ENCODE measurements around the gene HIRA.

The HIRA gene

DNA sequence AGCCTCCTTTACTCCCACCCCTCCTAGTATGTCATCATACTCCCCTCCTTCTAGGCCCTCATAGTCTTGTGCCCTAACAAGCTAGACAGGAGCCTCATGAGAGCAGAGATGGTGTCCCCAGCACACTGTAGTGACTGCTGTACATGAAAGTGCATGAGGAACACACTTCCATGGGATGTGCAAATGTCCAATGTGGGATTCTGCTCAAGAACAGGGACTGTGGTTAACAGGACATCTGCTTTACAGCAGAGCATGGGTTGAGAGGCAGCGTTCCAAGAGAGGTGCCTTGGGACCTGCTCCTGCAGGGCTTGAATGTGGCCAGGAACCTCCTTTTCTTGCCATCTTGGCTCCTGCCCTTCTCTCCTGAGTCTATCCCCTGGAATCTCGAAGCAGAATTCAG, 45.3 kb downstream of the HIRA start:
- H3K9ac ChIP-seq (ENCODE audit: low read length) = no peak overlapping the region
- no peak overlapping the region for H4K8ac ChIP-seq (ENCODE audit: low read depth, low read length)
- no peak overlapping the region for H2BK120ac ChIP-seq (ENCODE audit: low read depth, low read length)
- no peak overlapping the region for H3K18ac ChIP-seq (ENCODE audit: low read length)
- no peak overlapping the region for H3K23ac ChIP-seq (ENCODE audit: low read length)
- WGBS (ENCODE audit: extremely low coverage, insufficient coverage, low lambda C conversion rate) = no CpG with 5 or more reads among the region's 2 CpGs
- H3K56ac ChIP-seq (ENCODE audit: low read length) = no peak overlapping the region
- H2AK5ac ChIP-seq (ENCODE audit: low read length) = no peak overlapping the region
- no peak overlapping the region for H4K5ac ChIP-seq (ENCODE audit: low read length)
- no peaks in the 10 kb centered on the region for H3K79me2 ChIP-seq (ENCODE audit: control insufficient read depth, insufficient read depth, low read length)
- no peak overlapping the region for H2BK15ac ChIP-seq (replicated peaks; ENCODE audit: low read depth)
- no peak overlapping the region for H3K4me3 ChIP-seq (ENCODE audit: low read length)
- no peak overlapping the region for H3K4ac ChIP-seq (ENCODE audit: low read depth, low read length)
- H3K27me3 ChIP-seq (ENCODE audit: insufficient read depth, low read length, poor library complexity) = no peaks in the 10 kb centered on the region
- H3K36me3 ChIP-seq (ENCODE audit: control insufficient read depth, insufficient read depth, low read length) = peaks cover 19% of the 10 kb centered on the region
- no peaks in the 10 kb centered on the region for H3K4me1 ChIP-seq (ENCODE audit: control insufficient read depth, low read depth, low read length)
- DNase-seq = no peak
- no peak overlapping the region for H3K4me2 ChIP-seq (ENCODE audit: low read length)
- H3K27ac ChIP-seq (ENCODE audit: low read depth, low read length) = no peak overlapping the region
- no peaks in the 10 kb centered on the region for H3K79me1 ChIP-seq (ENCODE audit: low read length)
- H2BK5ac ChIP-seq (ENCODE audit: low read length) = no peak overlapping the region

DNA sequence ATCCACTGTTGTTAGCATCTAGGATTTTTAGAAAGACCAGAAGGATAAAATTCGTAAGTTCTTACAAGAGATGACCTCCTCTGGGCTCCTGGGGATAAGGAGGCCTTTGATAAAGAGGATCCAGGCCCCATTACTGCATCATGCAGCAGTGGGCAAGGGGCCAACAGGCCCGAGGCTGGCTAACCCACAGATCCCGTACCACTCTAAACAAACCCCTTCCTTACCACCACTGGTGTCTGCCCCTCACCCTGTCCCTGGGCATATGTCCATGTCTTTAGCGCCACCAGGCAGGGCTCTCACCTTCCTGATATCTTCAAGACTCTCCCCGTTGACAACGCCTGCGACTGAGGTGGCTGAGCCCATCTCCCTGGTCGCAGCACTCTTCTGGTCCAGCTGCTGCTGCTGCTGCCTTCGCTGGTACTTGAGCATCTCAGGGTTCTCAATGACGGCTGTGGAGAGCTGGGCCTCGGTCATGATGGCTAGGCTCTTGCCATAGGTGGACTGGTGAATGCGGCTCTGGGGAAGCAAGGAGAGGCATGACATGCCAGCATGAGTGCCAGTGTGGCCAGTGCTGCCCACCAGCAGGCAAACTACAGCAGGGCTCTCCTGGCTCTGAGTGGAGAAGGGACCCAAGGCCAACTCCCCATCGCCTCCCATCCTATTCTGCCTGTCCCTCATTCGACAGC, 46.2 kb downstream of the HIRA start:
- no peaks in the 10 kb centered on the region for H3K4me1 ChIP-seq (ENCODE audit: control insufficient read depth, low read depth, low read length)
- peaks cover 19% of the 10 kb centered on the region for H3K36me3 ChIP-seq (ENCODE audit: control insufficient read depth, insufficient read depth, low read length)
- WGBS (ENCODE audit: extremely low coverage, insufficient coverage, low lambda C conversion rate) = no CpG with 5 or more reads among the region's 14 CpGs

DNA sequence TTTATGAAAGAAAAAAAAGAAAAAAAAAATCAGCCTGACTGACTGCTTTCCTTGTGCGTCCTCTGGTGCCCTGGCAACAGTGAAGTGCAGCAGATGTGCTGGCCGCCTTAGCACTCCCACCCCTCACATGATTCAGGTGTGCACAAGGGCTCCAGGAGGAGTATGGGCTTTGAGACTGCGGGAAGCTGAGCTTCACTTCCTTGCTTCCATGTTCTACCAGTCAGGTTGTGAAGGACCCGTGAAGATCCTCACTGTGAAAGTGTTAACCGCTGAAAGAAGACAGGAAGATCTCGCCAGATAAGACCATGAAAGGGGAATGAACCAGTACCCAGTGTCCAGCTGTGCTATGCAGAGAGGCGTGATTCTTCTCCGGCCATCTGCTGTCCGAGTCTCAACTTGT, 48.2 kb downstream of the HIRA start:
- Histone ChIP-seq H3K4ac (ENCODE audit: low read depth, low read length) (no peak overlapping the region), H3K4me2 (ENCODE audit: low read length) (no peak overlapping the region), H3K4me3 (ENCODE audit: low read length) (no peak overlapping the region), H2BK5ac (ENCODE audit: low read length) (no peak overlapping the region), H3K9ac (ENCODE audit: low read length) (no peak overlapping the region), H3K36me3 (ENCODE audit: control insufficient read depth, insufficient read depth, low read length) (peaks cover 7% of the 10 kb centered on the region), H2BK15ac (replicated peaks; ENCODE audit: low read depth) (no peak overlapping the region), H3K4me1 (ENCODE audit: control insufficient read depth, low read depth, low read length) (no peaks in the 10 kb centered on the region), H3K79me2 (ENCODE audit: control insufficient read depth, insufficient read depth, low read length) (no peaks in the 10 kb centered on the region), H3K79me1 (ENCODE audit: low read length) (no peaks in the 10 kb centered on the region), H4K8ac (ENCODE audit: low read depth, low read length) (no peak overlapping the region), H3K27ac (ENCODE audit: low read depth, low read length) (no peak overlapping the region), H3K27me3 (ENCODE audit: insufficient read depth, low read length, poor library complexity) (no peaks in the 10 kb centered on the region), H3K23ac (ENCODE audit: low read length) (no peak overlapping the region), H4K5ac (ENCODE audit: low read length) (no peak overlapping the region), H2BK120ac (ENCODE audit: low read depth, low read length) (no peak overlapping the region), H2AK5ac (ENCODE audit: low read length) (no peak overlapping the region), H3K18ac (ENCODE audit: low read length) (no peak overlapping the region), H3K56ac (ENCODE audit: low read length) (no peak overlapping the region)
- DNase-seq = peak; percentile 90
- WGBS (ENCODE audit: extremely low coverage, insufficient coverage, low lambda C conversion rate) = no CpG with 5 or more reads among the region's 9 CpGs

More for the DNA sequence above, 46.2 kb downstream of the HIRA start:
- no peak overlapping the region for H2BK5ac ChIP-seq (ENCODE audit: low read length)
- H4K5ac ChIP-seq (ENCODE audit: low read length) = no peak overlapping the region
- no peaks in the 10 kb centered on the region for H3K27me3 ChIP-seq (ENCODE audit: insufficient read depth, low read length, poor library complexity)
- no peak overlapping the region for H3K56ac ChIP-seq (ENCODE audit: low read length)
- no peaks in the 10 kb centered on the region for H3K79me1 ChIP-seq (ENCODE audit: low read length)
- DNase-seq = no peak
- H3K27ac ChIP-seq (ENCODE audit: low read depth, low read length) = no peak overlapping the region
- no peak overlapping the region for H3K18ac ChIP-seq (ENCODE audit: low read length)
- H3K9ac ChIP-seq (ENCODE audit: low read length) = no peak overlapping the region
- H3K4me2 ChIP-seq (ENCODE audit: low read length) = no peak overlapping the region
- no peak overlapping the region for H3K4ac ChIP-seq (ENCODE audit: low read depth, low read length)
- H2BK15ac ChIP-seq (replicated peaks; ENCODE audit: low read depth) = no peak overlapping the region
- no peak overlapping the region for H4K8ac ChIP-seq (ENCODE audit: low read depth, low read length)
- no peak overlapping the region for H3K4me3 ChIP-seq (ENCODE audit: low read length)
- no peak overlapping the region for H2AK5ac ChIP-seq (ENCODE audit: low read length)
- H3K23ac ChIP-seq (ENCODE audit: low read length) = no peak overlapping the region
- no peaks in the 10 kb centered on the region for H3K79me2 ChIP-seq (ENCODE audit: control insufficient read depth, insufficient read depth, low read length)
- no peak overlapping the region for H2BK120ac ChIP-seq (ENCODE audit: low read depth, low read length)

DNA sequence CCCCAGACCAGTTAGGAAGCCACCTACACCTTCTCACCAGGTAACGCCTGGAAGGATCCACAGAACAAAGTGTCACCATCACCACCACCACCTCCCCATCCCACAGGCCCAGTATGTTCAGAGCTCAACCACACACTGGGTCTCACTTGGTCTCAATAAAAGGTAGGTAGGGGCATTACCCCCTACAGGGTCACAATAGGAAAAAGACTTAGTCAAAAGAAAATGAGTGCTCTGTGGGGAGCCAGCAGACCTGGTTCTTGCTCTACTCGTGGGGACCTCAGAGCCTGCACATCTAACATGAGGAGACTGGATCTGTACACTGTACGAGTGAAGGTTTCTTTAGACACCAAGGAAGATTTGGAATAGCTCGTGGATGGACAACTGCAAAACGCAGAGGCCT, 49.3 kb downstream of the HIRA start:
- no peak overlapping the region for H3K4ac ChIP-seq (ENCODE audit: low read depth, low read length)
- peaks cover 7% of the 10 kb centered on the region for H3K36me3 ChIP-seq (ENCODE audit: control insufficient read depth, insufficient read depth, low read length)
- no peak overlapping the region for H3K9ac ChIP-seq (ENCODE audit: low read length)
- WGBS (ENCODE audit: extremely low coverage, insufficient coverage, low lambda C conversion rate) = no CpG with 5 or more reads among the region's 5 CpGs
- H3K4me1 ChIP-seq (ENCODE audit: control insufficient read depth, low read depth, low read length) = no peaks in the 10 kb centered on the region
- H4K8ac ChIP-seq (ENCODE audit: low read depth, low read length) = no peak overlapping the region
- H3K23ac ChIP-seq (ENCODE audit: low read length) = no peak overlapping the region
- no peak overlapping the region for H3K4me3 ChIP-seq (ENCODE audit: low read length)
- no peak overlapping the region for H4K5ac ChIP-seq (ENCODE audit: low read length)
- no peaks in the 10 kb centered on the region for H3K79me1 ChIP-seq (ENCODE audit: low read length)
- no peak overlapping the region for H3K27ac ChIP-seq (ENCODE audit: low read depth, low read length)
- no peaks in the 10 kb centered on the region for H3K27me3 ChIP-seq (ENCODE audit: insufficient read depth, low read length, poor library complexity)
- no peak overlapping the region for H2BK120ac ChIP-seq (ENCODE audit: low read depth, low read length)
- H2BK5ac ChIP-seq (ENCODE audit: low read length) = no peak overlapping the region
- H3K4me2 ChIP-seq (ENCODE audit: low read length) = no peak overlapping the region
- H3K79me2 ChIP-seq (ENCODE audit: control insufficient read depth, insufficient read depth, low read length) = no peaks in the 10 kb centered on the region
- DNase-seq = no peak
- no peak overlapping the region for H2AK5ac ChIP-seq (ENCODE audit: low read length)
- no peak overlapping the region for H2BK15ac ChIP-seq (replicated peaks; ENCODE audit: low read depth)
- H3K56ac ChIP-seq (ENCODE audit: low read length) = no peak overlapping the region
- no peak overlapping the region for H3K18ac ChIP-seq (ENCODE audit: low read length)

DNA sequence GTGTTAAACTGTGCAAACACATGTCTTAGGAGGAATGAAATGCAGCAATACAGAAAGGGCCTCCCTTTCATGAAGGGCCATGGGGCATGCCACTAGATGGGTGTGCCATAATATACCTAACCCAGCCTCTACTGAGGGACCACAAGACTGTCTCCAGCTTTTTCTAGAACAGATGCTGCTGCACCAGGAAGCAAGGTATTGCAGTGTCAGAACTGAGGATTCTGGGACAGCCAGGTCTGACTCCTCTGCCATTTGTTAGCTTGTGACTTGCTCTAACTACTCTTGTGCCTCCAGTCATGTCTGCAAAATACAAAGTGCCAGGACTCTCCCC, 53.2 kb downstream of the HIRA start:
- no peak overlapping the region for H2AK5ac ChIP-seq (ENCODE audit: low read length)
- H4K8ac ChIP-seq (ENCODE audit: low read depth, low read length) = no peak overlapping the region
- H3K23ac ChIP-seq (ENCODE audit: low read length) = no peak overlapping the region
- no peak overlapping the region for H2BK5ac ChIP-seq (ENCODE audit: low read length)
- no peak overlapping the region for H3K9ac ChIP-seq (ENCODE audit: low read length)
- no peaks in the 10 kb centered on the region for H3K79me1 ChIP-seq (ENCODE audit: low read length)
- no peak overlapping the region for H3K27ac ChIP-seq (ENCODE audit: low read depth, low read length)
- no peaks in the 10 kb centered on the region for H3K27me3 ChIP-seq (ENCODE audit: insufficient read depth, low read length, poor library complexity)
- no peak overlapping the region for H4K5ac ChIP-seq (ENCODE audit: low read length)
- no peak overlapping the region for H3K4me2 ChIP-seq (ENCODE audit: low read length)
- H2BK15ac ChIP-seq (replicated peaks; ENCODE audit: low read depth) = no peak overlapping the region
- no peak for DNase-seq
- no peaks in the 10 kb centered on the region for H3K79me2 ChIP-seq (ENCODE audit: control insufficient read depth, insufficient read depth, low read length)
- no peak overlapping the region for H3K18ac ChIP-seq (ENCODE audit: low read length)
- H3K56ac ChIP-seq (ENCODE audit: low read length) = no peak overlapping the region
- no peak overlapping the region for H2BK120ac ChIP-seq (ENCODE audit: low read depth, low read length)
- no peaks in the 10 kb centered on the region for H3K4me1 ChIP-seq (ENCODE audit: control insufficient read depth, low read depth, low read length)
- H3K4me3 ChIP-seq (ENCODE audit: low read length) = no peak overlapping the region
- H3K4ac ChIP-seq (ENCODE audit: low read depth, low read length) = no peak overlapping the region
- H3K36me3 ChIP-seq (ENCODE audit: control insufficient read depth, insufficient read depth, low read length) = peaks cover 12% of the 10 kb centered on the region

DNA sequence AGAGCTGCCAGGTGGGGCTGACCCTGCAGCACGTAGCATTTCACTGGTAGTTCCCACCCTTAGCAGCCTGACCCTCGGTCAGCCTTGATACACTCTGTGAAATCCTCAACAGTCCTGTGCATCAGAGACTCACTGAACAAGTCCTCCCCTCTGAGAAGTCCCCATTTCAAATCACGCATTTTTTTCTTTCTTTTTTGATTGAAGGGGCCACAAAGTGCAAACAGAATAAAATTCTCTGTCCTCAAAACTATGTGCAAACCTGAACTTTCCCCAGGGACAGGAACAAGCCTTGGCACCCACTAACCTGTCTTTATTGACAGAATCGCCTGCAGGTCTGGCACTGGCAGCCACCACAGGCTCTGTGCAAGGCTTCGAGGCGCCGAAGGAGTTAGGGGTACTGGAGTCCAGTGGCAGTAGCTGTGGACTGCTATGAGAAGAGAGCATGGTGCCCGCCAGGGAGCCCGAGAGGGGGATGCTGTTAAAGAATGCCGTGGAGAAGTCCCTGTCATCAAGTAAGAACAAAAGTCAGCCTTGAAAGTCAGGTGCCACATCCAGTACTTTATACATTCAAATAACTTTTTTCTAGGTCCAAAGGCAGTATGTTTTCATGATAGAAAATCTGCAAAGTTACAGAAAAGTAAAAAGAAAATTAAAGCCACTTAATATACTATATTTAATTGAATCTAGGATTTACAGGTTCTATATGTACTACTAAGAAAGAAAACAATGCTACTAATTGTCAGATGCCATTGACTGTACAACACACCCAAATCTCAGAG, 53.8 kb downstream of the HIRA start:
- no peak overlapping the region for H3K4me2 ChIP-seq (ENCODE audit: low read length)
- WGBS (ENCODE audit: extremely low coverage, insufficient coverage, low lambda C conversion rate) = no CpG with 5 or more reads among the region's 10 CpGs
- H3K79me1 ChIP-seq (ENCODE audit: low read length) = no peaks in the 10 kb centered on the region
- H3K4me3 ChIP-seq (ENCODE audit: low read length) = no peak overlapping the region
- H3K9ac ChIP-seq (ENCODE audit: low read length) = no peak overlapping the region
- no peaks in the 10 kb centered on the region for H3K79me2 ChIP-seq (ENCODE audit: control insufficient read depth, insufficient read depth, low read length)
- H3K18ac ChIP-seq (ENCODE audit: low read length) = no peak overlapping the region
- peaks cover 13% of the 10 kb centered on the region for H3K36me3 ChIP-seq (ENCODE audit: control insufficient read depth, insufficient read depth, low read length)
- no peak overlapping the region for H3K4ac ChIP-seq (ENCODE audit: low read depth, low read length)
- H2BK5ac ChIP-seq (ENCODE audit: low read length) = no peak overlapping the region
- no peak overlapping the region for H2BK15ac ChIP-seq (replicated peaks; ENCODE audit: low read depth)
- no peak overlapping the region for H4K5ac ChIP-seq (ENCODE audit: low read length)
- H3K23ac ChIP-seq (ENCODE audit: low read length) = no peak overlapping the region
- no peak overlapping the region for H4K8ac ChIP-seq (ENCODE audit: low read depth, low read length)
- no peak overlapping the region for H3K27ac ChIP-seq (ENCODE audit: low read depth, low read length)
- no peaks in the 10 kb centered on the region for H3K4me1 ChIP-seq (ENCODE audit: control insufficient read depth, low read depth, low read length)
- no peak overlapping the region for H2BK120ac ChIP-seq (ENCODE audit: low read depth, low read length)
- DNase-seq = no peak
- no peak overlapping the region for H3K56ac ChIP-seq (ENCODE audit: low read length)
- H2AK5ac ChIP-seq (ENCODE audit: low read length) = no peak overlapping the region
- H3K27me3 ChIP-seq (ENCODE audit: insufficient read depth, low read length, poor library complexity) = no peaks in the 10 kb centered on the region
